Measurements from ENCODE around the gene LRRC42. TPM values are rescaled to one million over a fixed set of nuclear protein-coding genes. Genes with fewer than 3 reads are reported as not detected.

The LRRC42 gene
- total RNA-seq, 1 donor from 2014 or later = 18.1 TPM

- H3K9me3 ChIP-seq = no peaks in the 10 kb centered on the region
- TF ChIP-seq, protein P1, sequence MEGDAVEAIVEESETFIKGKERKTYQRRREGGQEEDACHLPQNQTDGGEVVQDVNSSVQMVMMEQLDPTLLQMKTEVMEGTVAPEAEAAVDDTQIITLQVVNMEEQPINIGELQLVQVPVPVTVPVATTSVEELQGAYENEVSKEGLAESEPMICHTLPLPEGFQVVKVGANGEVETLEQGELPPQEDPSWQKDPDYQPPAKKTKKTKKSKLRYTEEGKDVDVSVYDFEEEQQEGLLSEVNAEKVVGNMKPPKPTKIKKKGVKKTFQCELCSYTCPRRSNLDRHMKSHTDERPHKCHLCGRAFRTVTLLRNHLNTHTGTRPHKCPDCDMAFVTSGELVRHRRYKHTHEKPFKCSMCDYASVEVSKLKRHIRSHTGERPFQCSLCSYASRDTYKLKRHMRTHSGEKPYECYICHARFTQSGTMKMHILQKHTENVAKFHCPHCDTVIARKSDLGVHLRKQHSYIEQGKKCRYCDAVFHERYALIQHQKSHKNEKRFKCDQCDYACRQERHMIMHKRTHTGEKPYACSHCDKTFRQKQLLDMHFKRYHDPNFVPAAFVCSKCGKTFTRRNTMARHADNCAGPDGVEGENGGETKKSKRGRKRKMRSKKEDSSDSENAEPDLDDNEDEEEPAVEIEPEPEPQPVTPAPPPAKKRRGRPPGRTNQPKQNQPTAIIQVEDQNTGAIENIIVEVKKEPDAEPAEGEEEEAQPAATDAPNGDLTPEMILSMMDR (IDR thresholded peaks at IDR 0.05) = no peak
- H3K36me3 ChIP-seq = no peaks in the 10 kb centered on the region
- H3K4me1 ChIP-seq = peaks cover 5% of the 10 kb centered on the region
- H3K27ac ChIP-seq = no peak overlapping the region
- H3K4me3 ChIP-seq = no peak overlapping the region
- no peak for ATAC-seq
- peak; percentile 10 for DNase-seq
- H3K27me3 ChIP-seq = peaks cover 3% of the 10 kb centered on the region
- intact Hi-C loops (cut with DNase I) = no loop called here
Measured at GRCh38 chr1:54006508-54006907, 60.4 kb downstream of the LRRC42 start.

GRCh38 chr1:54007613-54008012, 61.5 kb downstream of the LRRC42 start:
- H3K36me3 ChIP-seq = no peaks in the 10 kb centered on the region
- no peak overlapping the region for H3K27ac ChIP-seq
- DNase-seq (peak; percentile 9), ATAC-seq (no peak)
- no peak overlapping the region for H3K4me3 ChIP-seq
- no peaks in the 10 kb centered on the region for H3K9me3 ChIP-seq
- TF ChIP-seq, protein P1 (IDR thresholded peaks at IDR 0.05) = no peak
- H3K4me1 ChIP-seq = no peaks in the 10 kb centered on the region
- peaks cover 3% of the 10 kb centered on the region for H3K27me3 ChIP-seq
- intact Hi-C loops (cut with DNase I) = no loop called here

GRCh38 chr1:54008876-54009275, 62.7 kb downstream of the LRRC42 start:
- TF ChIP-seq, protein P1 (IDR thresholded peaks at IDR 0.05) = no peak
- DNase-seq (peak; percentile 55), ATAC-seq (peak; percentile 12)
- Histone ChIP-seq H3K4me3 (no peak overlapping the region), H3K27me3 (peaks cover 6% of the 10 kb centered on the region), H3K27ac (no peak overlapping the region), H3K9me3 (no peaks in the 10 kb centered on the region), H3K36me3 (no peaks in the 10 kb centered on the region), H3K4me1 (no peaks in the 10 kb centered on the region)
- intact Hi-C loops (cut with DNase I) = no loop called here

DNA sequence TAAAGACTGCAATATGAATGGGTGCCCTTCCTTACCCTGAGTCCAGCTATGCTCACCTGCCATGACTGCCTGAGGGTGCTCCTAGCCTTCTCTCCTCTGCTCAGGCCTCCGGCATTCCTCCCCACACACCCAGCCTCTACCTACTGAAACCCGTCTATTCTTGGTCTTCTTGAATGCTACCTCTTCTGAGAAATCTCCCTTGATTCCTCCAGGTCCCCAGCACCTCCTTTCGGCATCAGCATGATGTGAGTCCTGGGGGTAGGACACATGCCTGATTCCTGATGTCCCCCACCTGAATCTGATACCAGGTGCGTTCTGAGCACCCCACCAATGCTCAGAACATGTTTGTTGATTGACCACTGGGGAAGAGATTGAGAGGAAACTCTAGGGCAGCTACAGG, 63.3 kb downstream of the LRRC42 start:
- ATAC-seq = no peak
- intact Hi-C loops (cut with DNase I) = no loop called here
- peak; percentile 27 for DNase-seq
- no peak overlapping the region for H3K4me3 ChIP-seq
- H3K4me1 ChIP-seq = no peaks in the 10 kb centered on the region
- no peaks in the 10 kb centered on the region for H3K36me3 ChIP-seq
- no peak overlapping the region for H3K27ac ChIP-seq
- H3K9me3 ChIP-seq = no peaks in the 10 kb centered on the region
- TF ChIP-seq, protein P1 (IDR thresholded peaks at IDR 0.05) = no peak
- H3K27me3 ChIP-seq = peaks cover 7% of the 10 kb centered on the region

DNA sequence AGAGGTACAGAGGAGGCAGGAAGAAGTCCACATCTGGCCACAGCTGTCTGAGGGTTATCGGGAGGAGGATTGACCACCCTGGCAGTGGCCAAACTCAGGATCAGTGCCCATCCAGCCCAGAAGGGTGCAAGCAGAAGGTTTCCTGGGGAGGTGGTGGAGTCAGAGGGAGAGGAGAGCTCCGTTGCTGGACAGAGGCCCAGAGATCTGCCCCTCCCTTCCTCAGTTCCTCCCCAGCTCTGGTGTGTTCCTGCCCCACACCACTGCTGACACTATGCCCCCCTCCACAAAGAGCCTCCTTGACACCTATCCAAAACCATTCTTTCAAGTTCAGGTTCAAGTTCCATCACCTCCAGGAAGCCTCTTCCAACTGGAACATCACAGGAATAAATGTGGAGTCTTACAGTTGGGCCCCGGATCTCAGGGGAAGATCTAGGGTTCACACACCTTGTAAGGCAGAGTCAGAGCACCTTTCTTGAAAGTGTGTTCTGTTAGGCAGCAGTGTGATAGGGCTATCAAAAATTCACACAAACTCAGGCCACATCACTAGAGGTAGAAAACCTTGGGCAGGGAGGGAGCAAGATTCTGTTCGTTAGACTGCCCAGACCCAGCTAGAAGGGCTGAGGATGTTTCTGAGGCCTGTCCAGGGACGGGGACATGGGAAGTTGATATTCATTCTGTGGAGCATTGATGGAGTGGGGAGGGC, 64.4 kb downstream of the LRRC42 start:
- Histone ChIP-seq H3K36me3 (no peaks in the 10 kb centered on the region), H3K27me3 (peaks cover 7% of the 10 kb centered on the region), H3K27ac (no peak overlapping the region), H3K9me3 (no peaks in the 10 kb centered on the region), H3K4me3 (no peak overlapping the region), H3K4me1 (no peaks in the 10 kb centered on the region)
- intact Hi-C loops (cut with DNase I) = no loop called here
- ATAC-seq (no peak), DNase-seq (no peak)
- TF ChIP-seq, protein P1 (IDR thresholded peaks at IDR 0.05) = no peak
